ENCODE data around the gene SMC1A. TPM values are rescaled to one million over a fixed set of nuclear protein-coding genes. Genes with fewer than 3 reads are reported as not detected.
A peak's percentile ranks its signal among the peaks of the same experiment; 100 is the strongest.

The SMC1A gene
- total RNA-seq, 6 experiments from 2014 or later, result 21.2 to 41.1 (median 32.3) TPM

- DNase-seq, result no peak
These were observed 30.4 kb upstream of the SMC1A start for GRCh38 chrX:53452812-53453211.

GRCh38 chrX:53449632-53450031, 27.2 kb upstream of the SMC1A start:
- H3K36me3 ChIP-seq, result no peaks in the 10 kb centered on the region
- DNase-seq (no peak), ATAC-seq (no peak)
- no peak overlapping the region for H3K27ac ChIP-seq
- H3K4me3 ChIP-seq, result no peak overlapping the region
- no peaks in the 10 kb centered on the region for H3K4me1 ChIP-seq
- intact Hi-C loops (cut with DNase I), result no loop called here
- 61% methylated on average over 3 of the region's 3 CpGs for WGBS (ENCODE audit: insufficient coverage, low coverage, low lambda C conversion rate, missing lambda C conversion rate)
- TF ChIP-seq POLR2A (IDR thresholded peaks at IDR 0.05) (no peak), CTCF (IDR thresholded peaks at IDR 0.05) (no peak)
- no peaks in the 10 kb centered on the region for H3K9me3 ChIP-seq
- H3K27me3 ChIP-seq, result no peaks in the 10 kb centered on the region

More at GRCh38 chrX:53452812-53453211, 30.4 kb upstream of the SMC1A start:
- TF ChIP-seq POLR2A (IDR thresholded peaks at IDR 0.05), result no peak
- TF ChIP-seq CTCF (IDR thresholded peaks at IDR 0.05), result no peak
- H3K9me3 ChIP-seq, result no peaks in the 10 kb centered on the region
- H3K4me1 ChIP-seq, result no peaks in the 10 kb centered on the region
- H3K27ac ChIP-seq, result no peak overlapping the region
- H3K36me3 ChIP-seq, result no peaks in the 10 kb centered on the region
- no peaks in the 10 kb centered on the region for H3K27me3 ChIP-seq
- intact Hi-C loops (cut with DNase I), result no loop called here
- ATAC-seq, result no peak
- no peak overlapping the region for H3K4me3 ChIP-seq

GRCh38 chrX:53447441-53447840, 25.0 kb upstream of the SMC1A start:
- Histone ChIP-seq H3K4me3 (no peak overlapping the region), H3K9me3 (no peaks in the 10 kb centered on the region), H3K4me1 (no peaks in the 10 kb centered on the region), H3K36me3 (no peaks in the 10 kb centered on the region), H3K27me3 (no peaks in the 10 kb centered on the region), H3K27ac (no peak overlapping the region)
- no peak for TF ChIP-seq CTCF (IDR thresholded peaks at IDR 0.05)
- WGBS (ENCODE audit: insufficient coverage, low coverage, low lambda C conversion rate, missing lambda C conversion rate), result 91% methylated on average over 2 of the region's 2 CpGs
- intact Hi-C loops (cut with DNase I), result no loop called here
- DNase-seq (no peak), ATAC-seq (no peak)

- Histone ChIP-seq H3K4me1 (no peaks in the 10 kb centered on the region), H3K27me3 (no peaks in the 10 kb centered on the region), H3K9me3 (no peaks in the 10 kb centered on the region), H3K4me3 (no peak overlapping the region), H3K27ac (no peak overlapping the region), H3K36me3 (no peaks in the 10 kb centered on the region)
- ATAC-seq (peak; percentile 46 to 56 (median 51)), DNase-seq (peak in 2 of 3 donors; percentile 41 to 49)
- 5% methylated on average over 6 of the region's 6 CpGs for WGBS (ENCODE audit: insufficient coverage, low coverage, low lambda C conversion rate, missing lambda C conversion rate)
- intact Hi-C loops (cut with DNase I), result no loop called here
- TF ChIP-seq POLR2A (IDR thresholded peaks at IDR 0.05), result no peak
- TF ChIP-seq CTCF (IDR thresholded peaks at IDR 0.05), result peak; percentile 46 to 59 (median 56)
These were observed 23.5 kb upstream of the SMC1A start for GRCh38 chrX:53445977-53446376.

GRCh38 chrX:53442322-53442631, 19.8 kb upstream of the SMC1A start:
- no peak for DNase-seq
- H3K27me3 ChIP-seq, result no peaks in the 10 kb centered on the region

More at GRCh38 chrX:53442322-53442631, 19.8 kb upstream of the SMC1A start:
- no peak for TF ChIP-seq POLR2A (IDR thresholded peaks at IDR 0.05)
- TF ChIP-seq CTCF (IDR thresholded peaks at IDR 0.05), result no peak
- Histone ChIP-seq H3K27ac (no peak overlapping the region), H3K9me3 (no peaks in the 10 kb centered on the region), H3K36me3 (no peaks in the 10 kb centered on the region), H3K4me3 (peak overlapping the region in 1 of 3 donors; percentile 30), H3K4me1 (no peaks in the 10 kb centered on the region)
- intact Hi-C loops (cut with DNase I), result no loop called here
- WGBS (ENCODE audit: insufficient coverage, low coverage, low lambda C conversion rate, missing lambda C conversion rate), result no CpG with 5 or more reads among the region's 1 CpG
- no peak for ATAC-seq

All from right lobe of liver (tissue), 6 donors.